GM19397 (cell line): ENCODE data around the gene PSEN2.
A peak's percentile ranks its signal among the peaks of the same experiment; 100 is the strongest.
"Not testable (repeated sequence)": the region's sequence is repeated elsewhere in the genome, so short reads cannot be mapped to it uniquely, and the experiment has no call there.

ENCODE experiments used
- ATAC-seq: cut with Tn5 transposase; IDR thresholded peaks from one replicate; pipeline ENCODE4 v1.9.1; 2021; ENCODE audit warnings: mild to moderate bottlenecking, moderate library complexity; ENCODE audit not compliant: unreplicated experiment

Gene PSEN2

DNA sequence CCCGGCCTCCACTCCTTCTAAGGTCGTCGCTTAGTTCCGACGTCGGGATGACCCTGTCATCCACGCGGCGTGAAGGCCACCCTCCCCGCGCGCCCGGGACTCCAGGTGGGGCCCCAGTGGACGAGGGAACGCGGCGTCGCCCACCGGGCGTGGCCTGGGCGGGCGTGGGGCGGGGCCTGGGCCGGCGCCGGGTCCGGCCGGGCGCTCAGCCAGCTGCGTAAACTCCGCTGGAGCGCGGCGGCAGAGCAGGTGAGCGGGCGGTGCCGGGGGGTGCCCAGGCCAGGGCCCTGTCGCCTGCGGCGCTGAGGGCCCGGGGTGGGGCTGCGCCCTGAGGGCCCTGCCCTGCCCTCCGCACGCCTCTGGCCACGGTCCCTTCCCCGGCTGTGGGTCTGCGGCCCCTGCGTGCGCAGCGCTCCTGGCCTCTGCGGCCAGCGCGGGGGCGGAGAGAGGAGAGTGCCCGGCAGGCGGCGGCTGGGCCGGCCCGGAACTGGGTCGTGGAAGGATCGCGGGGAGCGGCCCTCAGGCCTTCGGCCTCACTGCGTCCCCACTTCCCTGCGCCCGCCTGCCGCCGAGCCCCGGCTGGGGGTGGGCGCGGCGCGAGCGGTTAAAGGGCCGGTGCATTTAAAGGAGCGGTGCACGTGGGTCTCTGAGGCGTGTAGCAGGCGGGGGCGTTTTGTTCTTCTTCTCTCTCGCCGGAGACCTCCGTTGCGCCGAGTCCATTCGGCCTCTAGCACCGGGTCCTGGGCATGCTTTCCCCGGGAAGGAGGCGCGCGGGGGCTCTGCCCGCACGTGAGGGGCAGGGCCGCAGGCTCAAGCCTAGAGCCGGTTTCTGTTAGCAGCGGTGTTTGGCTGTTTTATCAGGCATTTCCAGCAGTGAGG is at the start of gene PSEN2:
Gene PSEN2 (plus strand): TSS at position 216 of the 879 bp plus-strand sequence. CDS start 11,292 bp downstream, outside the sequence.
- peak; percentile 95 for ATAC-seq

DNA sequence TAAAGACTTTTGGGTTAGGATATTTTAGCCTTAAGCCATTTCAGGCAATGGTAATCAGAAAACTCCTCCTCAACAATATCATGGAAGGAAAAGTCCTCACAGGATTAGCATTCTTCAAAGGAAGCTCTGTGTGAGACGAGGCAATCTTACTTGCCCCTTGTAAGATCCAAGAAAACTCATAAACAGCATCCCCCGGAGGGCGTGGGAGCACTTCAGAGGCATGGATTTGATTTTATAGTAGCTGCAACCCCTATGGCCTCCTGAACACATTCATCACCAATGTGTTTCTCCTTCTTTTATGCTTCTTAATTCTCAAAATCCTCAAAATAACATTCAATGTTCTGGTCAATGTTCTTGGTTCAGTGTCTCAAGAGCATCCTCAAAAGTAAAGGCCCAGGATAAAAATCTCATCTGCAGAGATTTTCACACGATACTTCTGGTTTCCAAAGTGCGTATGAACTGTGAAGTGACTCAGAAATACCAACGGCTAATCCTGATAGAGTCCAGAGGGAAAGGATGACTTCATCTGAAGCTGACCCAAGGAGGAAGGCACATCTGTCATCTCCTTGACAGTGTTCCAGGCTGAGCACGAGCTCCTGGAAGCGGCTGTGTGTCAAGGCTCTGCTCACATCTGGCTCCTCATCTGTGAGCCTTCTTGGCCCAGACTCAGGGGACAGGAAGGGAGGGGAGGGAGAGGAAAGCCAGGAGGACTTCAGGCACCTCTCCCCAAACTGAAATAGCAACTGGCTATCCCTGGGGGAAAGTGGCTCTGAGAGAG is 49.3 kb upstream of the PSEN2 start:
- no peak for ATAC-seq

DNA sequence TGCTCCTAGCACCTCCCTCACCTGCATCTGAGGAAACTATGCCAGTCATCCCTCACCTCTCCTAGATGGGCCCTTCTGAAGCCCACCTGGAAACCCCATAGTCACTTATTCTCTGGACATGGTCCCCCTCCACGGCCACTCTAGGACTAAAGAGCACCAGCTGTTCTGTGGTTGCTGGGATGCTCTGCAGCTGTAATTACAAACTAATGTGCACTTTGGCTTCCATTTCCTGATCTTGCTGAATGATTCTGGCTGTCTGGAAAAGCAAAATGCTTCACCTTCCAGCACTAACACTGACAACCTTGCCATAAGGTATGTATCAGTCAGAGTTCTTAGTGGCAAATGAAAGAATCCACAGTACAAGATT is 48.7 kb upstream of the PSEN2 start:
- no peak for ATAC-seq

DNA sequence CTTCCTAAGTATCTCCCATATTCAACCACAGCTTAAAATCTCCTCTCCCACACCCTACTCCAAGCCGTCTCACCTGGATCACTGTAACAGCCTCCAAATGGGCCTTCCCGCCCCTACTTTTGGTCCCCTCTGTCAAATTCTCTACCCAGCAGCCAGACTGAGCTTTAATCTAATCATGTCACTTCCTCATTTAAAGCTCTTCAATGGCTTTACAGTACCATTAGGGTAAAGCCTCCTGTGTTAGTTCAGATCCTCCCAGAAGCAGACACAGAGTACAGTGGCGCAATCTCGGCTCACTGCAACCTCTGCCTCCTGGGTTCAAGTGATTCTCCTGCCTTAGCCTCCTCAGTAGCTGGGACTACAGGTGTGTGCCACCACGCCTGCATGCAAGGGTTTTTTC is 46.8 kb upstream of the PSEN2 start:
- no peak for ATAC-seq

DNA sequence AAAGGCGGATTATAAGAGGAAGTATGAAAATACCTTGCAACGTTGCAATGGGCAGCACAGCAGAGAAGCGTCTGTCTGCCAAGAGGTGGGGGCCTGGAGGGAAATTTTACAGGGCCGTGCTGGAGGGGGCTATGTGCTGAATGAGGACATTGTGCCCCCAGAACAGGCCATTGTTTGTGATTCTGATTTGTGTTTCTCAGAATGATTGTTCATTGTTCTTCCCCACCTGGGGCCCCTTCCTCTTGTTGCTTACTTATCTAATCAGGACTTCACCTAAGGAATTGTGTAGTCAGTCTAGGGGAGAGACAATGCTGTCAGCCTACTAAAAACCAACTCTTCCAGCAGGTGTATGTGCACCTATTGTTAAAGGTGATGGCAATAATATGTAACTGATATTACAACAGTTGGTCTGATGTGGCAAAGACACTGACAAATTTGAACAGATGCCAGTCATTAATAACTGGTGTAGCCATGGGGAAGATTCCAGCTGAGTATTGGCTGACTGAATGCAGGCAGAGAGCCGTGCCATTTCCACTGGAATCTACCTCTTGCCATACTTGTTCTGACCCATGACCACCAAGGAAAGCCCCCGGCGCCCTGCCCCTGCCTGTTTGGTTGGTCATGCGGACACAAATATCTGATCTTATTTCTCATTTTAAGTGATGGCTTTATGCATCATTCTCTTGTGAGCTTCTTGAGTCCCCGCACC is 45.2 kb upstream of the PSEN2 start:
- no peak for ATAC-seq

DNA sequence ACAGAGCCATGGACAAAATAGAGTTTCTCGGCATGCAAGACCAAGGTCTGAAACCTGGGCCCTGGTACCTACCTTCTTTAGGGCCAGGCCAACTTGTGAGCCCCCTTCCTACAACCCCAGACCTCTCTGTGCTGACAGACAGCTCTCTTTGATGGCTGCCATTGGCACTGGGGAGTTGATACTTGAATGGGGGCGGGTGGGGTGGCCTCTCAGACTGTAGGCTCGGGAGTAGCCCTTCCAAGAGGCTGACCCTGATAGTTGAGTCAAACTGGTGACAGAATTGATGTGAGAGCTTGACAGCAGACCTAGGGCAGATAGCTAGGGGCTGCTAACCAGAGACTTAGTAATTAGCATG is 44.7 kb upstream of the PSEN2 start:
- ATAC-seq: no peak

DNA sequence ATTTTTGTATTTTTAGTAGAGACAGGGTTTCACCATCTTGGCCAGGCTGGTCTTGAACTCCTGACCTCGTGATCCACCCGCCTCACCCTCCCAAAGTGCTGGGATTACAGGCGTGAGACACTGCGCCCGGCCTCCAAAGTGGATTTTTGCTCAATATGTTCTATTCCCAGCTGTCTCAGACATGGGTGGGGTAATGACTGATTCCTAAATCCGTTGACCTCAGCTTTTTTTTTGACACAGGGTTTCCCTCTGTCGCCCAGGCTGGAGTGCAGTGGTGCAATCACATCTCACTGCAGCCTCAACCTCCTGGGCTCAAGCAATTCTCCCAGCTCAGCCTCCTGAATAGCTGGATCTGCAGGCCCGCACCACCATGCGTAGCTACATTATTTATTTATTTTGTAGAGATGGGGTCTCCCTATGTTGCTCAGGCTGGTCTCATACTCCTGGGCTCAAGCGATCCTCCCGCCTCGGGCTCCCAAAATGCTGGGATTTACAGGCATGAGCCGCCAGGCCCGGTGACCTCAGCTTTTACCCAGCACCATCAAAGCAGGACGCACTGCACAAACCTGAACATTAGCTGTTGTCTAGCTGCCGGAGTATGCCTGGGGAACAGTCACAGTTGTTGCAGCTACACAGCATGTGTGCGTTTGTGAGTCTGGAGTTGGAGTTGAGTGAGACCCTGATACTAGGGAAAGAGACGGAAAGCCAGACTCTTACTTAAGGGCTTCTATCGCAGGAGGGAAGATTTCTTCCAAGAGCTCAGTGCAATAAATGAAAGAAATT is 43.7 kb upstream of the PSEN2 start:
- no peak for ATAC-seq

DNA sequence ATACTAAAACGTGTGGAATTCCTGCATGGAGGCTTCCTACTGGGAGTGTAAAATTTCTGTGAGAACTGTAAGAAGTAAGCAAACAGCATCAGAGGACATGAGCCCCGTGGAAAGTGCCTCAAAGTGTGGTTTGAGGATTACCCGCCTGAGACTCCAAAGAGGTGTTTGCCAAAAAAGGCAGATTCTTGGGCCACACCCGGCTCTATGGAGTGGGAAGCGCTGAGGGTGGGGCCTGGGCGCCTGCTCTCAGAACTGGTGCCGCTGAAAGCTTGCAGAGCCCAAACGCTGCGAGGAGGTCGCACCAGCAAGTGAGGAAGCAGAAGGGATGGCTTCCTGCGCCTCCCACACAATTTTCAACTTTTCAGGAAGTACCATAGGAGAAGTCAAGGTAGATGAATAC is 43.0 kb upstream of the PSEN2 start:
- ATAC-seq: no peak

DNA sequence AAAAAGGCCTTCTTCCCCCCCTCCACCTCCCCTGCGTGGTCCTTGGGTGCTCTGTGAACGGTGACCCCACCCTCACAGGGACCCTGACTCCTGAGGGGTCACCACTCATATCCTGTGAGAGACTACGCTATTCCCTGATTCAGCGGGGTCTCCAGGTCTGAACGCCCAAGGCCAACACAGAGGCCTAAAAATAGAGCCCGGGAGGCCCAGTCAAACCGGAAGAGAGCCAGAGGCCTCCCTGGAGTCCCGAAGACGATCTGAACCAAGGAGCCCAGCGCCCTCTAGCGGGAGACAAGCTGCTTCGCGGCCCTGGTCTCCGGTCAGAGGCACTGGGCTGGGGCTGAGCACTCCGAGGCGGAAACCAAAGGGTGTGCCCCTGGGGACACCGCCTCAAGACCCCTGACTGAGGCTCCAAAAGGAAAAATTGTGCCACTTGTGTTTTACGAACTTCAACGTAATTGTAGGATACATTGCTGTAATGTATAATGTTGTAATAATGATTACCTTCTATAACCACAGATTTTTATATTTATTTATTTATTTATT is 42.4 kb upstream of the PSEN2 start:
- ATAC-seq: peak; percentile 97

DNA sequence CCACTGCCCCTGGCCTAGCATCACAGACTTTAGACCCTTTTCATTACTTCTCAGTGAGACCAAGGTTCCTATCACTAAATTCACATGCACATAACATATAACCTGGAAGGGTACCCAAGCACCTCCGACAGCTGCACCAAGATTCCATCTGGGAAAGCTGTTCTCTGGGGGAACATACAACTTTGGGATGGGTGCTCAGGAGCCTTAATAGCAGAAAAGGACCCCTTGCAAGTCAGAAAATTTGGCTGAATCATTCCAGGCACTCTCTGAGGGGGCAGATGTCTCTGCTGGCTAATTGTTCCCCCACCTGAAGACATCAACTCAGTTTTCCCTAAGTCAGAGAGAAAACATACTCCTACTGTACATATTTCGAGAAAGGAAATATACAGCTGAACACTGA is 41.3 kb upstream of the PSEN2 start:
- no peak for ATAC-seq

DNA sequence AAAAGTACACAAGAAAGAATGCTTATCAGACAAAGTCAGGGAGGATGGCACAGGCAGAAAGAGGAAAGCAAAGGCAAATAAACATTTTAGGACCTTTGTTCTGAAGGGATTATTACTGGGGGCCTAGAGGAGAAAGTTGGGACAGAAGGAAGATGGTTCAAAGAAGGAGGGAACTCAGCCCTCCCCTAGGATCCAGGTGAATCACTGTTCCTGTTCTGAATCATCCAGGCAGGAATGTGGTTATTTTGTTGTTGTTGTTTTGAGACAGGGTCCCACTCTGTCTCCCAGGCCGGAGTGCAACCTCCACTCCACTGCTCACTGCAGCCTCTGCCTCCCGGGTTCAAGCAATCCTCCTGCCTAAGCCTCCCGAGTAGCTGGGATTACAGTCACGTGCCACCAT is 38.5 kb upstream of the PSEN2 start:
- ATAC-seq: no peak

DNA sequence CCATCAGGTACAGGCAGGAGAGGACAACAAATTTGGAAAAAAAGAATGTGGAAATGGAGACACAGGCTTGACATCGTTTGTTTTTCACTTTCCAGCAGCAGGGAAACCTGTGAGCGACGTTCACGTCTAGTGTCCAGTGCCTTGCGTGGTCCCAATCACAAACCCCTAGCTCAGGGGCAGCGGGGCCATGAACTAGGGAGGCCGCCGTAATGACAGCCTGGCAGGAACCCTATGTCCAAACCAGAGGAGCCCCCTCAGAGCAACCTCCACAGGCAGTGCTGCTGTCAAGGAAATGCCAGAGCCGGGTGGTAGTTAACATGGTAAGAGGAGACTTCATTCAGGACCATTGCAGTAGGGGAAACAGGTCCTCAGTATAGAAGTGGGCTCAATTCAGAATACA is 37.8 kb upstream of the PSEN2 start:
- ATAC-seq: no peak

DNA sequence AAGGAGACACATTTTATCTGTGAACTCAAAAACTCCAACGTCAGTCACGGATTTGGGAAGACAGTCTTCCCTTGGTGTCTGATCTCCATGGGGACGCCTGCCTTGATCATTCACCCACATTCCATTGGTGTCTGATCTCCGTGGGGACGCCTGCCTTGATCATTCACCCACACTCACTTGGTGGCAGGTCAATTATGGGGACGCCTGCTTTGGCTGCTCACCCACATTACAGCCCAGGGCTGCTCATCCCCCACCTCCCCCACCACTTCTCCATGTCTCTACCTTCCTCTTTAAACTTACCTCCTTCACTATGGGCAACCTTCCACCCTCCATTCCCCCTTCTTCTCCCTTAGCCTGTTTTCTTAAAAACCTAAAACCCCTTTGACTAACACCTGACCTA is 36.2 kb upstream of the PSEN2 start:
- ATAC-seq: not testable (repeated sequence)

DNA sequence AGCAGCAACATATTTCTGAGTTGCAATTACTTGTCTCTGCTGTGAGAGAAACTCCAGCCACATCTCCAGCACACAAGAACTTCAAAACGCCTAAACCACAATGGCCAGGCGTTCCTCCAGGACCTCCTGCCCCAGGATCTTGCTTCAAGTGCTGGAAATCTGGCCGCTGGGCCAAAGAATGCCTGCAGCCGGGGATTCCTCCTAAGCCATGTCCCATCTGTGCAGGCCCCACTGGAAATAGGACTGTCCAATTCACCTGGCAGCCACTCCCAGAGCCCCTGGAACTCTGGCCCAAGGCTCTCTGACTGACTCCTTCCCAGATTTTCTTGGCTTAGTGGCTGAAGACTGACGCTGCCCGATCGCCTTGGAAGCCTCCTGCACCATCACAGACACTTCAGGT is 35.0 kb upstream of the PSEN2 start:
- not testable (repeated sequence) for ATAC-seq

DNA sequence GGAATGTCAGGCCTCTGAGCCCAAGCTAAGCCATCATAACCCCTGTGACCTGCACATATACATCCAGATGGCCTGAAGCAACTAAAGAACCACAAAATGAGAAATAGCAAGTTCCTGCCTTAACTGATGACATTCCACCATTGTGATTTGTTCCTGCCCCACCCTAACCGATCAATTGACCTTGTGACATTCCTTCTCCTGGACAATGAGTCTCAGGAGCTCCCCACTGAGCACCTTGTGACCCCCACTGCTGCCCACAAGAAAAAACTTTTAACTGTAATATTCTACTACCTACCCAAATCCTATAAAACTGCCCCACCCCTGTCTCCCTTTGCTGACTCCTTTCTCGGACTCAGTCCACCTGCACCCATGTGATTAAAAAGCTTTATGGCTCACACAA is 32.5 kb upstream of the PSEN2 start:
- ATAC-seq: not testable (repeated sequence)

DNA sequence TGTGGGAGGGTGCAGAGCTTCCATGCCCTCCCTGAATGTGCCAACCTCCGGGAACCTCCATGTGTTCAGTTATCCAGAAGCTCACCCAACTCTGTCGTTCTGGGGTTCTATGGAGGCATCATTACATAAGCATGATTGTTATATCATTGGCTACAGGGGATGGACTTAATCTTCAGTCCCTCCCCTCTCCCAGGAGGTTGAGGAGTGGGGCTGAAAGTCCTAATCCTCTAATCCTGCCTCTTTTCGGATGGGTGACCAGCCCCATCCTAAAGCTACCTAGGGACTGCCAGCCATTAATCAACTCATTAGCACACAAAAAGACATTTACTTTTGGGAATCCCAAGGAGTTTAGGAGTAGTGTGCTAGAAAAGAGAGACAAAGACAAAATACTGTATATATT is 32.0 kb upstream of the PSEN2 start:
- no peak for ATAC-seq

DNA sequence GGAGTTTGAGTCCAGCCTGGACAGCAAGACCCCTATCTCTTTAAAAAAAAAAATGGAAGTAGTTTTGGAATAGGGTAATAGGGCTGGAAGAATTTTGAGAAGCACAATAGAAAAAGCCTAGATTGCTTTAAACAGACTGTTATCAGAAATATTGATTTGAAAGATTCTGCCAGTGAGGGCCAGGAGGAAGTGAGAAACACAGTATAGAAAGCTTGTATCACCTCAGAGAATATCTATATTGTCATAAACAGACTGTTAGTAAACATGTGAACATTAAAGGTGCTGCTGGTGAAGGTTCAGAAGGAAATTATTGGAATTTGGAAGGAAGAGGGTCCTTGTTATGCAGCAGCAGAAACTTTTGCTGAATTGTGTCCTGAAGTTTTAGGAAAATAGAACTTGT is 24.8 kb upstream of the PSEN2 start:
- ATAC-seq: no peak

DNA sequence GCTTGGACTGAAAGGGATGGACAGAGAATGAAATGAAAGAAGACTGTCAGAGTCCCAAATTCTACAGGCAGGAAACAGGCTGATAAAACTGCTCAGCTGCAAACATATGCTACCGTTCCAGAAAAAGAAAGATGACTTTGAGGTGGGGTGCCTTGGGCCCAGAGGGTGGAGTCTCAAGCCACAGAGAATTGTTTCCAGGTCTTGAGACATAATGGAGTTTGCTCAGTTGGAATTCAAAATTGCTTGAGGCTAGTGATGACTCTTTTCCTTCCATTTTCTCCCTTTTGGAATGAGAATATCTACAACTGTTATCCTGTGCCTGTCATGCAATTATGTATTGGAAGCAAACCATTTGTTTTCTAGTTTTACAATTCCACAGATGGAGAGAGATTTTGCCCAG is 23.6 kb upstream of the PSEN2 start:
- no peak for ATAC-seq

DNA sequence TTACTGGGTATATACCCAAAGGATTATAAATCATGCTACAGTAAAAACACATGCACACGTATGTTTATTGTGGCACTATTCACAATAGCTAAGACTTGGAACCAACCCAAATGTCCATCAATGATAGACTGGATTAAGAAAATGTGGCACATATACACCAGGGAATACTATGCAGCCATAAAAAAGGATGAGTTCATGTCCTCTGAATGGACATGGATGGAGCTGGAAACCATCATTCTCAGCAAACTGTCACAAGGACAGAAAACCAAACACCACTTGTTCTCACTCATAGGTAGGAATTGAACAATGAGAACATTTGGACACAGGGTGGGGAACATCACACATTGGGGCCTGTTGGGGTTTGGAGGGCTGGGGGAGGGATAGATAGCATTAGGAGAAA is 15.9 kb upstream of the PSEN2 start:
- not testable (repeated sequence) for ATAC-seq

DNA sequence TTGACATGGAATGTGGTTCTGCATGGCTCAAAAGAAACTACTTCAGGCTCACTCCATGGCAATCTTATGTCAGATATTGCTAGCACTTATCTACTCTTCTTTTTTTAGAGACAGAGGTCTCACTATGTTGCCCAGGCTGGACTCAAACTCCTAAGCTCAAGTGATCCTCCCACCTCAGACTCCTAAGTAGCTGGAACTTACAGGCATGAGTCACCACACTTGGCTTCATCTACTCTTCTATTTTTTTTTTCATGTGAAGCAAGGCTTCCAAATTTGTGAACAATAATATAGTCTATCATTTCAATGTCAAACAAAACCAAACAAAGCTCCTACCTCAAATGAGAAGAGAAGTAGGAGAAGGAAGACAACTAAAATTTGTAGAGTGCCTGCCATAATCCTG is 7.5 kb upstream of the PSEN2 start:
- ATAC-seq: no peak

DNA sequence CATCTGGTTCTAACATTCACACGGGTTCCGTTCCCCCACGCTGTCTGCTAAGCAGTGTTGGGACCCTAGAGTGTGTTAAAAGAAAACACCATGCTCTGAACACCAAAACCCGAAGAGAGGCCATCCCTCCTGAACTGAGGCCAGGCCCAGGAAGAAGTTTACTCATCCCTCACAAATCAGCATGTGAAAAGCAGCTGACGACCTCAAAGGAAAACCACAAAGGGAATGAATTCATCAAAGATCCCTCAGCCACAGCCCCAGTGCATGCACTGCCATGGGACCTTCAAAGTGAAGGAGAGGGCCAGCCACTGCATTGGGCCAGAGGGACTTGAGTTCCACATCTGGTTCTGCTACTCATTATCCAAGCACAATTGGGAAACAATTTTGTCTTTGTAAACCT is 7.0 kb upstream of the PSEN2 start:
- no peak for ATAC-seq
